Measurements from ENCODE around the gene CDT1.

The CDT1 gene

DNA sequence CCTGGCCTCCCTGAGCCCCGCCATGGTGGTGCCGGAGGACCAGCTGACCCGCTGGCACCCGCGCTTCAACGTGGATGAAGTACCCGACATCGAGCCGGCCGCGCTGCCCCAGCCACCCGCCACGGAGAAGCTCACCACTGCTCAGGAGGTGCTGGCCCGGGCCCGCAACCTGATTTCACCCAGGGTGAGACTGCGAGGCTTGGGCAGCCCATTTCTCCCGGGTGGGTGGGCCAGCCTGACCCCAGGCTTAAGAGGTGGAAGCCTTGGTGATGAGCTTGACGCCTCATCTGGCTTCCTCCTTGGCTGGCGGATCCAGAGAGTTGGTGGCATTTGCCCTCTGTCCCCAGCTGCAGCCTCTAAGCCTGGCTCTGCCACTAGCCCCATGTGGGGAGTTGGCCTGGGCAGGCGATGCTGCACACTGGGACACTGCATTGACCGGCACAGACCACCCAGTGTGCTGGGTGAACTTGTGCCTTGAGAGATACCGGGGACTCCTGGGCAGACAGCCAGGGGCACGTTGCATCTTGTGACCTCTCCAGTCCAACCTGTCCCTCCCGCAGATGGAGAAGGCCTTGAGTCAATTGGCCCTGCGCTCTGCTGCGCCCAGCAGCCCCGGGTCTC is 3.0 kb downstream of the CDT1 start:
- no peak for DNase-seq

GRCh38 chr16:88807142-88807625 is 3.6 kb downstream of the CDT1 start:
- DNase-seq = no peak

DNA sequence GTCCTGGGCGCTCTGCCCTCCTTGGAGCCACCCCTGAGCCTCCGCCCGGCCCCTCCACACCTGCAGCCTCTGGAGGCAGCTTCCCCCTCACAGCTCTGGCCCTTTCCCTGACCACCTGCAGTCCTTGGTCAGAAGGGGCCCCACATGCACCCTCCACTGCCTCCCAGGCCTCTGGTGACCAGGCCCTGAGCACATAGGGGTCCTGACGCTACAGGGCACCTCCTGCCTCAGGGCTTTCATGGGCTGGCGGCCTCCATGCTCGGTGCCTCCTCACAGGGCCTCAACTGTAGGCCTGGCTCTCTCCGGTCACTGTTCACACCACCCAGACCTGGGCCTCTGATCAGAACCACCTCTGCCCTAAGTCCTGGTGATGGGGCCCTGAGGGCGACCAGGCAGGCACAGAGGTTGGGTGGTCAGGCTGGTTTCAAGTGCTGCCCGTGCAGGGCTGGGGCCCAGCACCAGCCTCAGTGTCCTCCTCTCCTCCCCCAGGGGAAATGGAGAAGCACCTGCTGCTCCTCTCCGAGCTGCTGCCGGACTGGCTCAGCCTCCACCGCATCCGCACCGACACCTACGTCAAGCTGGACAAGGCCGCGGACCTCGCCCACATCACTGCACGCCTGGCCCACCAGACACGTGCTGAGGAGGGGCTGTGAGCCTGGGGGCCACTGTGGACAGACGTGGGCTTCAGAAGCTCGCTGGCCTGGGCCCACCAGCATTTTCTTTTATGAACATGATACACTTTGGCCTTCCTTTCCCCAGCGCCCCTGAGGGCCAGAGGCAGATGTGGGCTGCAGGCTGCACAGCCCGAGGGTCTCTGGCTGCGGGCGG is 4.3 kb downstream of the CDT1 start:
- no peak for DNase-seq

DNA sequence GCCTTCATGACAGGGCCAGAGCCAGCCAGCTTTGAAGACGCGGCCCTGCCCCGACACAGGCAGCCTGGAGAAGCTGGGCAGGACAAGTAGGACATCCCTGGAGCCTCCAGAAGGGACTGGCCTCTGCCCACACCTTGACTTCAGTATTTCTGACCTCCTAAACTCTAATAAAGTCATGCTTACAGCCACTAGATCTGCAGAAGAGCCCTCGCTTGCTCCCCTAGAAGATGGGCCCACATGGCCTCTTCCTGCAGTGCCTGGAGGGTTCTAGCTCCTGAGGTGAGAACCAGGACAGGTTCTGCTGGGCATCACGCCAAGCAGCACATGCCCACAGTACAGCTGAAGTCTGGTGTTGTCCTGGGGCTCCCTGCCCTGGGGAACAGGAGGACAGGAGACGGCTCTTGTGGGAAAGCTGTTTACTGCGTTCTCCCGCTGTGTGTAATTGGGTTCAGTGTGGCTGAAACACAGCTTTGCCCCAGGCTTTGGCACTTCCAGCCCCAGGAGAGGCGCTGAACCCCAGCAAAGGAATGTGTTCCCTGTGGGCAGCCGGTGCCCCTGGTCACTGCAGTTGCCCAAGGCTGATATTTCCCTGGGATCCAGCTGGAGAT is 5.6 kb downstream of the CDT1 start:
- DNase-seq = no peak

DNA sequence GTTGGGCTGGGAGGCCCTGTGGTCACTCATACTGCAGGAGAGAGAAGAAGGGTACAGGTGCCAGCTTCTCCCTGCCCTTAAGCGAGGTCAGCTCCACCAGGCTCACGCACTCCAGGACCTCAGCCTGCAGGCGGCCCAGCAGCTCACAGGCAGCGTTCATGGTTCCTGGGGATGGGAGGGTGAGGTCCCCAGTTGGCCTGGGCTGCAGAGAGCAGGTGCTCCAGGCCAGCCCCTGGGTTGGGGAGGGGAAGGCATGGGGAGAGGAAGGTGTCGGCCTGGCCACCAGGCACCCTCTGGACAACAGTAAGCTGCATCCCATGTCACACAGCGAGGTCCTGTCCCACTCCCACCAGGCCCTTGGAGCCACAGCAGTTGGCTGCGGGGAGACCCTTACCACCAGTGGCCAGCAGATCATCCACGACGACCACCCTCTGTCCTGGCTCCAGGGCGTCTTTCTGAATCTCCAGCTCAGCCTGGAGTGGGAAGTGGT is 6.1 kb downstream of the CDT1 start:
- no peak for DNase-seq

GRCh38 chr16:88810166-88810911 is 6.8 kb downstream of the CDT1 start:
- no peak for DNase-seq

- DNase-seq = peak; percentile 51 to 76
Observed at GRCh38 chr16:88810912-88811768, 7.6 kb downstream of the CDT1 start.

DNA sequence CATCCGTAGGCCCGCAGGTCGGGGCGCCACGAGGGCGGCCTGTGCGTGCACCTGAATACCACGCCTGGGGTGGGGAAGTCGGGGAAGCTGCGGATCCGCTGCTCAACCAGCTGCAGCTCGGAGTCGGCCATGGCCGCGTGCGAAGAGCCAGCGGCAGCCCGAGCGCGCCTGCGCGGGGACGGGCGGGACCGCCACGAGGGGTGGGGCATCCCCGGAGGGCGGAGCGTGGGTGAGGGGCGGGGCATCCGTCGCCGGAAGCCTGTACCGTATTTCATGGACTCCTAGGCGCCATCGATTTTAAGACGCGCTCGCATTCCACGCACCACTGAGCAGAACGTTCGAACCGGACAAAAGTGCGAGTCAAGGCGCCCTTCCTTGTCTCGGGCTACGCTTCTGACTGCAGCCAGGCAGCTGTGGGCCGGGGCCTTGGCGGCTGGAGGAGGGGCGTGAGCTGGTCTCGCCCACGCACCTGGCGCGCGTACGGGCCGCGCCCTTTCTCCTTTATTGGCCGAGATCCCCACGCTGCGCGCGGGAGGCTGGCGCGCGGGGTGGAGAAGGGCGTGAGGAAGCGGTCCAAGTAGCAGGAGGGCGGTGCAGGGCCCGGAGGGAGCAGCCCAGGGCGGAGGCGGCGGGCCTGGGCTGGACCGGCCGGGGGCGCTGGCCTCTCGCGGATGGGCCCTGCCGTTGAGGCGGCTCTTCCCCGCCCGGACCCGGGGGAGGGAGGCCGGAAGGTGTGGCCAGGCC is 8.4 kb downstream of the CDT1 start, which contains the start of gene APRT:
APRT (minus strand) TSS at position 160 of the 744 bp plus-strand sequence; CDS start at position 131, 29 bp downstream.
- DNase-seq = peak; percentile 85 to 89

- DNase-seq = no peak
Observed at GRCh38 chr16:88812513-88813268, 9.1 kb downstream of the CDT1 start.

- no peak for DNase-seq
Observed at GRCh38 chr16:88813269-88814143, 9.9 kb downstream of the CDT1 start.

DNA sequence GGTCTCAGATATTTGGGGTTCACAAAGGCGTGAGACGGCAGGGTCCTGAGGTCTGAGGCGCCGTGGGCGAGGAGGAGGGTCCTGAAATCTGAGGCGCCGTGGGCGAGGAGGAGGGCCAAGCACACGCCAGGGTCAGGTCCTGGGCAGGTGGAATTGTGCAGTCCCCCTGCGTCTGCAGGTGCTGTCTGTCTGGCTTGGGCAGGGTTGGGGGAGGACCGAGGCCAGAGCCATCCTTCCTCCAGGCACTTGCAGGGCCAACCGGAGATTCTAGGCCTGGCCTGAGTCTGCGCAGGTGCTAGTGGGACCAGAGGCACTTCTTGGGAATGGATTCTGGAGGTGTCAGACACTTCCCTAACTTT is 10.5 kb downstream of the CDT1 start:
- no peak for DNase-seq

- no peak for DNase-seq
Observed at GRCh38 chr16:88815227-88815626, 11.6 kb downstream of the CDT1 start.

GRCh38 chr16:88815901-88816589 is 12.5 kb downstream of the CDT1 start:
- no peak for DNase-seq

GRCh38 chr16:88816736-88817535 is 13.3 kb downstream of the CDT1 start:
- DNase-seq = no peak

- no peak for DNase-seq
Observed at GRCh38 chr16:88817785-88818574, 14.4 kb downstream of the CDT1 start.

DNA sequence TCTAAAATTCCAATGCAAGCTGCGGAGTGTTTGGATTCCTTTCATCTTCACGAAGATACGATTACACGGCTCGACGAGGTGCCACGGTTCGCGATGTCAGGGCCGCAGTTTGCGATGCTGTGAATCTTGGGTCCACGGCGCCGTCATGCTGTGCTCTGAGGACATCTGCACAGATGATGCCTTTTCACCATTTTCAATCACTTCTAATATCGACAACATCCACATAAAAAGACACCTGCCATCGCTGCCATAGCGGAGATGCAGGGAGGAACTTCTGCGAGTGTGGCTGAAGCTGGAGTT is 14.9 kb downstream of the CDT1 start:
- DNase-seq = no peak

GRCh38 chr16:88819126-88819525 is 15.5 kb downstream of the CDT1 start:
- DNase-seq = no peak
